ENCODE results near the gene TLX2. TPM values are rescaled to one million over a fixed set of nuclear protein-coding genes. Genes with fewer than 3 reads are reported as not detected.

The TLX2 gene
- total RNA-seq, 2 donors from 2014 or later: not detected

DNA sequence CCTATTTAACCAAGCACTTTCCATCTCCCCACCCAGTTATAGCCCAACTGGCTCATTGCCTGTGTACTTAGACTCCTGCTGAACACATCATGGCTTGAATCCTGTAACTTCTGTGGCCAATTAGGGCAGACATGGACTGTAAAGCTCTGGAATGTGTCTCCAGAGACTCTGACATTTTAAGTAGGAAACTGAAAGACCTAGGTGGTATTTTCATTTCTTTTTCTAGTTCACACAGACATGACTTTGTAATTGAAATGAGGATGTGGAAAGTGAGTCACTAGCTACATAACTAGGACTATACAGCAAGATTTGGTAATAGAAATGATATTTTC is 52.5 kb downstream of the TLX2 start:
- TF ChIP-seq, protein P1, sequence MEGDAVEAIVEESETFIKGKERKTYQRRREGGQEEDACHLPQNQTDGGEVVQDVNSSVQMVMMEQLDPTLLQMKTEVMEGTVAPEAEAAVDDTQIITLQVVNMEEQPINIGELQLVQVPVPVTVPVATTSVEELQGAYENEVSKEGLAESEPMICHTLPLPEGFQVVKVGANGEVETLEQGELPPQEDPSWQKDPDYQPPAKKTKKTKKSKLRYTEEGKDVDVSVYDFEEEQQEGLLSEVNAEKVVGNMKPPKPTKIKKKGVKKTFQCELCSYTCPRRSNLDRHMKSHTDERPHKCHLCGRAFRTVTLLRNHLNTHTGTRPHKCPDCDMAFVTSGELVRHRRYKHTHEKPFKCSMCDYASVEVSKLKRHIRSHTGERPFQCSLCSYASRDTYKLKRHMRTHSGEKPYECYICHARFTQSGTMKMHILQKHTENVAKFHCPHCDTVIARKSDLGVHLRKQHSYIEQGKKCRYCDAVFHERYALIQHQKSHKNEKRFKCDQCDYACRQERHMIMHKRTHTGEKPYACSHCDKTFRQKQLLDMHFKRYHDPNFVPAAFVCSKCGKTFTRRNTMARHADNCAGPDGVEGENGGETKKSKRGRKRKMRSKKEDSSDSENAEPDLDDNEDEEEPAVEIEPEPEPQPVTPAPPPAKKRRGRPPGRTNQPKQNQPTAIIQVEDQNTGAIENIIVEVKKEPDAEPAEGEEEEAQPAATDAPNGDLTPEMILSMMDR (IDR thresholded peaks at IDR 0.05): no peak
- Histone ChIP-seq H3K9me3 (no peaks in the 10 kb centered on the region), H3K27ac (no peak overlapping the region), H3K27me3 (no peaks in the 10 kb centered on the region), H3K4me1 (no peaks in the 10 kb centered on the region), H3K36me3 (no peaks in the 10 kb centered on the region), H3K4me3 (no peak overlapping the region)
- DNase-seq (ENCODE audit: low spot score): no peak

Other genes with a start within 250 kb of the TLX2 start
- 1 to 10 TPM in 1 of 2 donors, under 1 TPM in 1; 0.28 to 1.3 TPM for gene SLC4A5, start 171.0 kb upstream of the TLX2 start, total RNA-seq
- gene DCTN1, start 134.1 kb upstream of the TLX2 start, total RNA-seq: 100 to 1,000 TPM in 1 of 2 donors, 10 to 100 TPM in 1; 86.5 to 102 TPM
- 1 to 10 TPM in 1 of 2 donors, under 1 TPM in 1; 0.94 to 1.0 TPM for gene C2orf81, start 92.8 kb upstream of the TLX2 start, total RNA-seq
- gene WDR54, start 92.7 kb upstream of the TLX2 start, total RNA-seq: 1 to 10 TPM in 1 of 2 donors, under 1 TPM in 1; 0.67 to 7.5 TPM
- gene RTKN, start 72.5 kb upstream of the TLX2 start, total RNA-seq: 10 to 100 TPM; 10.4 to 15.3 TPM
- 10 to 100 TPM; 10.4 to 14.6 TPM for gene INO80B, start 59.4 kb upstream of the TLX2 start, total RNA-seq
- 10 to 100 TPM; 43.0 to 57.4 TPM for gene WBP1, start 56.0 kb upstream of the TLX2 start, total RNA-seq
- 10 to 100 TPM; 22.6 to 26.1 TPM for gene MOGS, start 49.1 kb upstream of the TLX2 start, total RNA-seq
- 10 to 100 TPM; 19.8 to 81.4 TPM for gene MRPL53, start 41.8 kb upstream of the TLX2 start, total RNA-seq
- 10 to 100 TPM in 1 of 2 donors, 1 to 10 TPM in 1; 3.8 to 13.6 TPM for gene CCDC142, start 31.5 kb upstream of the TLX2 start, total RNA-seq
- gene TTC31, start 31.4 kb upstream of the TLX2 start, total RNA-seq: 1 to 10 TPM; 9.1 to 9.6 TPM
- gene LBX2, start 14.8 kb upstream of the TLX2 start, total RNA-seq: 1 to 10 TPM in 1 of 2 donors, under 1 TPM in 1; 0.83 to 1.0 TPM
- gene PCGF1, start 6.8 kb upstream of the TLX2 start, total RNA-seq: 10 to 100 TPM; 15.2 to 19.0 TPM
- not detected for gene DQX1, start 11.8 kb downstream of the TLX2 start, total RNA-seq
- gene AUP1, start 15.3 kb downstream of the TLX2 start, total RNA-seq: 10 to 100 TPM; 55.2 to 80.9 TPM
- gene HTRA2, start 15.5 kb downstream of the TLX2 start, total RNA-seq: 10 to 100 TPM; 16.0 to 27.3 TPM
- 1 to 10 TPM; 3.2 to 3.9 TPM for gene LOXL3, start 39.5 kb downstream of the TLX2 start, total RNA-seq
- gene DOK1, start 40.3 kb downstream of the TLX2 start, total RNA-seq: 10 to 100 TPM in 1 of 2 donors, 1 to 10 TPM in 1; 4.9 to 10.3 TPM
- gene M1AP, start 133.9 kb downstream of the TLX2 start, total RNA-seq: 10 to 100 TPM in 1 of 2 donors, not detected in 1; 10.3 TPM
- gene SEMA4F, start 139.8 kb downstream of the TLX2 start, total RNA-seq: 1 to 10 TPM; 3.0 to 3.9 TPM